Activated T-helper 1 cell treated with anti-CD3 and anti-CD28 coated beads, Interleukin-12 subunit alpha, Interleukin-12 subunit beta, Interleukin-2, Interleukin-4 antibody, amounts not matched to agents 30 ng/mL and 10 ng/mL and 1 ng/mL, durations not matched to agents 14 hours and 24 hours and 36 hours (primary cell): ENCODE results near the gene CAVIN3. TPM values are rescaled to one million over a fixed set of nuclear protein-coding genes. Genes with fewer than 3 reads are reported as not detected.

Experiments used
- DNase-seq: peaks from one replicate; pipeline ENCODE4 v3.0.0; 2021; ENCODE audit warnings: low spot score
- H3K27ac Mint-ChIP-seq: one replicate; pipeline ENCODE4 v1.8.0; 2021; ENCODE audit warnings: mild to moderate bottlenecking, mixed read lengths
- H3K27me3 Mint-ChIP-seq: one replicate; pipeline ENCODE4 v1.8.0; 2022; ENCODE audit warnings: mild to moderate bottlenecking, moderate library complexity, mixed read lengths; ENCODE audit not compliant: insufficient read depth
- H3K36me3 Mint-ChIP-seq: one replicate; pipeline ENCODE4 v1.8.0; 2021; ENCODE audit warnings: low read depth, mixed read lengths
- H3K4me1 Mint-ChIP-seq: one replicate; pipeline ENCODE4 v1.8.0; 2021; ENCODE audit warnings: low read depth, mixed read lengths
- H3K4me3 Mint-ChIP-seq: one replicate; pipeline ENCODE4 v1.8.0; 2021; ENCODE audit warnings: mild to moderate bottlenecking, moderate library complexity, mixed read lengths
- H3K9me3 Mint-ChIP-seq: one replicate; pipeline ENCODE4 v1.8.0; 2021; ENCODE audit warnings: mixed read lengths
- intact Hi-C: fragments of 100-400 bp; cut with micrococcal nuclease; formaldehyde crosslinking; loops from one replicate; pipeline ENCODE4 v1.15.1; 2024
- total RNA-seq: library from RNA; stranded (reverse); gene quantifications from 2 replicates; pipeline ENCODE4 v1.2.3, GENCODE V29; 2022

Gene CAVIN3
- total RNA-seq, 1 donor from 2014 or later = 17.2 TPM

DNA sequence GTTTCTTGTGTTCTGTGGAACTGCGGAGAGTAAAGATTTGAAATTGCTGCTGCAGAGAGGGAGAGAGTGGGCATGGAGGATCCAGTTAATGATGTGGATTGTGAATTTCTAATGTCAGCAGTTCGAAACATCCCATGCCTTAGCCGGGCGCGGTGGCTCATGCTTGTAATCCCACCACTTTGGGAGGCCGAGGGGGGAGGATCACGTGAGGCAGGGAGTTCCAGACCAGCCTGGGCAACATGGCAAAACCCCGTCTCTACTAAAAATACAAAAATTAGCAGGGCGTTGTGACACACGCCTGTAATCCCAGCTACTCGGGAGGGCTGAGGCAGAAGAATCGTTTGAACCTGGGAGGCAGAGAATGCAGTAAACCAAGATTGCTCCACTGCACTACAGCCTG, 1.1 kb upstream of the CAVIN3 start:
- Mint-ChIP-seq H3K4me3 (peak overlapping the region; percentile 75), H3K27me3 (peaks cover 20% of the 10 kb centered on the region), H3K9me3 (no peaks in the 10 kb centered on the region), H3K27ac (peak overlapping the region; percentile 93), H3K4me1 (peaks cover 29% of the 10 kb centered on the region), H3K36me3 (peaks cover 5% of the 10 kb centered on the region)
- no peak for DNase-seq
- intact Hi-C loops = loop anchor here (1.0 to 5.0 kb wide), 6 partner anchors 87 to 634 kb away; partner anchors contain the start of genes APBB1, ARFIP2, FHIP1B and TIMM10B

DNA sequence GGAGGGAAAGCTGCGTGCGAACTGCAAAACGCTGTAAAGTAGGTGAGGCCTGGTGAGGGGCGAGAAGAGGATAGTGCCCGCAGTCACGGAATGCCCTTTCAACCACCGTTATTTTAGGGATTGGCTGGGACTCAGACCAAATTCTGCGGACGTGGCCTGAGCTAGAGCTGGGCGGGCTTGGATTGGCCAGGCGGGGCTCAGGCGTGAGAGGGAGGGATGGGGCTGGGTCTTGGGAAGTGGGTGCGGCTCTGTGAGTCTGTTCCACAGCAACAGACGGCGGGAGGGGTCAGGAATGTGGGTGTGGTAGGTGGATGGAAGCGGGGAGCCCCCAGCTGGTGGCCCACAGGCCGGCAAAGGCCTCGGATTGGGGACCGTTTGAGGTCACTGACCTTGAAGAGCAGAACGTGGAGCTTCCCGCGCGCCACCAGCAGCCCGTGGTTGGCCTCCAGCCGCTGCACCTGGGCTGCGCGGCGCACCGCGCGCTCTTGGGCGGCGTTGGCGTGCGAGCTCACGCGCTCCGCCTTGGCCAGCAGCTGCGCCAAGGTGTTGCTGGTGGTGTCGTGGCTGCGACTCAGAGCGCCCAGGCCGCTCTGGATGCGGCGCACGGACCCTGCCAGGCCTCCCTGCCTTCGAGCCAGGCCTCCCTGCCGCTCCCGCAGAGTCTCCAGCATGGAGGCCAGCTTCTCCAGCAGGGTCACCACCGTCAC, 444 bp downstream of the CAVIN3 start:
- Mint-ChIP-seq H3K27ac (peak overlapping the region; percentile 90), H3K4me3 (peak overlapping the region; percentile 79), H3K4me1 (peaks cover 29% of the 10 kb centered on the region), H3K27me3 (peaks cover 31% of the 10 kb centered on the region), H3K36me3 (peaks cover 5% of the 10 kb centered on the region), H3K9me3 (no peaks in the 10 kb centered on the region)
- no peak for DNase-seq
- intact Hi-C loops = loop anchor here (1.0 to 5.0 kb wide), 8 partner anchors 33 to 633 kb away; partner anchors contain the start of genes APBB1, ARFIP2, TIMM10B and TRIM22

DNA sequence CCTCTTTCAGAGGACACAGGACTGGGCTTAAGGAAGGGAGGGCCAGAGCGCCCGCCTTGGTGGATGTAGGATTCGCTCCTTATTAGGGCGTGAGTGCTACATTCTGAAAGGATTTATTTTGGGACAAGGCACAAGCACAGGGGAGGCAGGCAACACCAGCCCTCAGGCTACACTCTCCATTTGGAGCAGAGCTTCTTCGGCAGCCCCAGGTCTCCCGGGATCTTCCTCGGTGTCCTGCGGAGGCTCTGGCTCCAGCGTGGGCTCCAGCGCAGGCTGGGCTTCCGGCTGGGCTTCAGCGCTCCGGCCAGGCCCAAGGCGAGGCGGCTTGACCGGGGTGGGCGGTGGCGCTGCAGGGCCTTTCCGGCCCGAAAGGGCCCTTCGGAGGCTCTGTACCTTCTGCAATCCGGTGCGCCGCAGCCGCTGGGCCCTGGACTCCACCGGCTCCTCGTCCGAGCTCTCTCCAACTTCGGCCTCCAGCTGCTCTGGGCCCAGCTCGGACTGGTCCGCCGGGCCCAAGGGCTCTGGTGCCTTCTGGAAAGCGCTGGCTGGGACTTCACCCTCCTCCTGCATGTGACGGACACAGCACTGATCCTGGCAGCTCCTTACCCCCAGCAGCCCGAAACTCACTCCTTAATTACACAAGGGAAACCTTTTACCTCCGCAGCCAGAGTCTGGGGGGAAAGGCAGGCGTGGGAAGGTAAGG, 1.1 kb downstream of the CAVIN3 start:
- Mint-ChIP-seq H3K4me1 (peaks cover 29% of the 10 kb centered on the region), H3K9me3 (no peaks in the 10 kb centered on the region), H3K4me3 (peak overlapping the region; percentile 79), H3K36me3 (peaks cover 5% of the 10 kb centered on the region), H3K27me3 (peaks cover 36% of the 10 kb centered on the region), H3K27ac (peak overlapping the region; percentile 90)
- DNase-seq = no peak
- intact Hi-C loops = no loop called here

DNA sequence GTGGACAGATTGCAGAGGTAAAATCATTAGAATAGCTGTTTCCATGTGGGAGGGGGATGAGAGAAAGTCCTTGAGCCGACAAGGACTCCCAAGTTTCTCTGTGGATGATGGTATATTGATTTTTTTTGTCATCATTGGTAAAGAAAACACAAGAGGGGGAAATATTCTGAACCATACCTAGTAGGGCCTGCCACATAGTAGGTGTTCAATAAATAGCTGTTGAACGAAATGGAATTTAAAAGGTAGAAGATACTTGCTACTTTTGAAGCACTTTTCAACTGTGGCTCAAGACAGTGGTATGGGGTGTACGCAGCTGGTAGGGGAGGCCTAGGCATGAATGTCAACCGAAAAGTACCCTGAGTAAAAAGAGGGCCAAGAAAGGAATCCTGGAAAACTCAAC, 2.1 kb downstream of the CAVIN3 start:
- H3K36me3 Mint-ChIP-seq = peaks cover 5% of the 10 kb centered on the region
- intact Hi-C loops = no loop called here

DNA sequence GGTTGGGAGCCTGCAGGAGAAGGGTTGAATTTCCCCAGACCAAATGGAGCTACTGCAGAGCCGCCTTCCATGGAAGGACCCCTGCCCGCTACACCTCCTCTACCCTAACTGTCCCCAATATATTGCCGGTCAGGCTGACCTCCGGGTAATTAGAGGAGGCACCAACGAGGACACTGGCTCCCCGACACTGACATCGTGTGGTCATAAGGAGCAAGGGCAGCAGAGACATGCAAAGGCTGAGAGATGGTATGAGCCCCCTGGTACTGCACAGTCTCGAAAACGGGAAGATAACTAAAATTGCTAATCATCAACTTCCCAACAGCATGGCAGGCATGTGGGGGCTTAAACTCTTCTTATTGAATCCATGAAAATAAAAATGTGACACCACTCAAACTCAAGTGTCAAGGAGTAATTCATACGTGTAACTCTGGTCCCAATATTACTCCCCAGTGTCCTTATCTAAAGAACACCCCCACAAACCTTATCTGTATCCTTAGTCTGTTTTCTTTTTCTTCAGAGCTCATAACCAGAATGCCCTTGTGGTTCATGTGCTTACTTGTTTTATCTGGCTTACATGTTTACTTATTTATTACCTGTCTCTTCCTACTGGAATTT, 4.4 kb downstream of the CAVIN3 start:
- no peak for DNase-seq
- H3K27me3 Mint-ChIP-seq = peaks cover 49% of the 10 kb centered on the region
- peaks cover 5% of the 10 kb centered on the region for H3K36me3 Mint-ChIP-seq
- intact Hi-C loops = loop anchor here (1.0 to 2.0 kb wide), 2 partner anchors 57 to 293 kb away; partner anchors contain the start of gene CCKBR
- H3K4me1 Mint-ChIP-seq = peaks cover 11% of the 10 kb centered on the region
- no peak overlapping the region for H3K27ac Mint-ChIP-seq
- H3K9me3 Mint-ChIP-seq = no peaks in the 10 kb centered on the region
- H3K4me3 Mint-ChIP-seq = no peak overlapping the region

More for the DNA sequence above, 2.1 kb downstream of the CAVIN3 start:
- Mint-ChIP-seq H3K4me1 (peaks cover 29% of the 10 kb centered on the region), H3K4me3 (peak overlapping the region; percentile 61), H3K27me3 (peaks cover 39% of the 10 kb centered on the region), H3K27ac (no peak overlapping the region), H3K9me3 (no peaks in the 10 kb centered on the region)
- DNase-seq = no peak

DNA sequence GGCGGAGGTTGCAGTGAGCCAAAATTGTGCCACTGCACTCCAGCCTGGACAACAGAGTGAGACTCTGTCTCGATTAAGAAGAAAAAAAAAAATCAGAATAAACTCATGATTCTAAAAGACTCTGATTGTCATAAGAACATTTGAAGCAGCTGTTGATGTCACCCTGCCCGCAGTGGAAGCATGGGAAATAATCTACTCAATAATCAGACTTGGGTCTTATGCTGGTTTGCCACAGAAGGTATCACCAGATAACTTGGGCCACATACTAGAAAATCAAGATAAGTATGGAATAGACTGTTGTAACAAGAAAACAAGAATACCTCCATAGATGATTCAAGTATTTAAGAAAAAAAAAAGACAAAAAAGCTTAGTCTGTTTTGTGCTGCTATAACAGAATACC, 8.2 kb downstream of the CAVIN3 start:
- H3K27me3 Mint-ChIP-seq = peaks cover 52% of the 10 kb centered on the region
- no peak for DNase-seq
- H3K27ac Mint-ChIP-seq = no peak overlapping the region
- intact Hi-C loops = no loop called here
- H3K9me3 Mint-ChIP-seq = no peaks in the 10 kb centered on the region
- H3K36me3 Mint-ChIP-seq = no peaks in the 10 kb centered on the region
- H3K4me1 Mint-ChIP-seq = no peaks in the 10 kb centered on the region
- no peak overlapping the region for H3K4me3 Mint-ChIP-seq

DNA sequence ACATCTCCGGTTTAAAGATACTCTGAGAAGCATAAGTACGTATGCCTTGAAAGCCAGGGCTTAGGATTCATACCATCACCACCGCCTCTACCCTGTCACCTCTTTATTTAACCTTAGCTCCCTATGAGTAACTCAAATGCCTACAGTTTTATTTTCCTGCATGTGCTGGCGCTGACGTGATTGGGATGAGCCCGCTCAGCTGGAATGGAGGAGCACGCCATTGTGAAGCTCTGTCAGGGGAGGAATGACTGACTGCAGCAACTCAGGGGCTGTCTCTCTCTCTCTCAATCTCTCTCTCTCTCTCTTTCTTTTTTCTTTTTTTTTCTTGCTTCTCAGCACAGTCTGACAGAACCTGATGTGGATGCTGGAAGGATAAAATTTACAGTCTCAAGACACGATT, 12.4 kb downstream of the CAVIN3 start:
- H3K9me3 Mint-ChIP-seq = no peaks in the 10 kb centered on the region
- intact Hi-C loops = no loop called here
- no peak overlapping the region for H3K4me3 Mint-ChIP-seq
- no peaks in the 10 kb centered on the region for H3K36me3 Mint-ChIP-seq
- H3K27ac Mint-ChIP-seq = no peak overlapping the region
- H3K4me1 Mint-ChIP-seq = no peaks in the 10 kb centered on the region
- peaks cover 42% of the 10 kb centered on the region for H3K27me3 Mint-ChIP-seq
- no peak for DNase-seq

DNA sequence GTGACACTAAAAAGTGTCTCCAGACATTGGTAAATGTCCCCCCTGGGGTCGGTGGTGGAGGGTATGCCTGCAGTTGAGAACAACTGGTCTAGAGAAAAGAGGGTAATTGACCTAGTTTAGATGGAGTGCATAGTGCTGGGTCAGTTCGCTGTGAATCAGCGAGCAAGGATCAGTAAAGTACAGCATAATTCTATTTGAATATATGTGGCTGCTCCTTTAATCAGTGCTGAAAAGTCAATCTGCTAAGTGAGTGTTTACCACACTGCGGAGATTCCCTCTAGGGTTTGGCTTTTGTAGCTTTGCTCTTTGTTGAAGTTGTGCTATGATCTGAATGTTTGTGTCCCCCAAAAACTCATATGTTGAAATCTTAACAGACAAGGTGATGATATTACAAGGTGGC, 15.0 kb downstream of the CAVIN3 start:
- intact Hi-C loops = no loop called here
- H3K27me3 Mint-ChIP-seq = peaks cover 32% of the 10 kb centered on the region
- H3K36me3 Mint-ChIP-seq = no peaks in the 10 kb centered on the region
- H3K4me1 Mint-ChIP-seq = no peaks in the 10 kb centered on the region
- H3K9me3 Mint-ChIP-seq = no peaks in the 10 kb centered on the region
- no peak for DNase-seq
- no peak overlapping the region for H3K27ac Mint-ChIP-seq
- no peak overlapping the region for H3K4me3 Mint-ChIP-seq

DNA sequence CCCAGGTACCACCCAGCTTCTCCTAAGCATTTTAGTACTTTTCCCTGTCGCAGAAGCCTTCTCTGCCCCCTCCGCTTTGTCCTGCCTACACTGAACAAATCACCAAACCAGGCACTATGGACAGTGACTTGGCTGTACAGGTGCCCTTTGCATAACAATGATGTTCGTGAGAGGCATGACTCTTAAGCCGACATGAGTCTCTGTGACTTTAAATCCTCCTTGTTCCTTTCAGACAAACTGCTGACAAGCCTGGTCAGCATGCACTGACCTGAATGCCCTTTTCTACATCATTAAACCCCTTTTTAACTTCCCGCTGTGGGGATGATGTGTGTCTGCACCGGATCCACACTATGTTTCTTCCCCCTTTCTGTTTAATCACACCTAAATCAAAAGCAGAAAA, 16.6 kb downstream of the CAVIN3 start:
- Mint-ChIP-seq H3K4me1 (no peaks in the 10 kb centered on the region), H3K27me3 (peaks cover 25% of the 10 kb centered on the region), H3K27ac (no peak overlapping the region), H3K36me3 (no peaks in the 10 kb centered on the region), H3K9me3 (no peaks in the 10 kb centered on the region), H3K4me3 (no peak overlapping the region)
- intact Hi-C loops = no loop called here
- no peak for DNase-seq

DNA sequence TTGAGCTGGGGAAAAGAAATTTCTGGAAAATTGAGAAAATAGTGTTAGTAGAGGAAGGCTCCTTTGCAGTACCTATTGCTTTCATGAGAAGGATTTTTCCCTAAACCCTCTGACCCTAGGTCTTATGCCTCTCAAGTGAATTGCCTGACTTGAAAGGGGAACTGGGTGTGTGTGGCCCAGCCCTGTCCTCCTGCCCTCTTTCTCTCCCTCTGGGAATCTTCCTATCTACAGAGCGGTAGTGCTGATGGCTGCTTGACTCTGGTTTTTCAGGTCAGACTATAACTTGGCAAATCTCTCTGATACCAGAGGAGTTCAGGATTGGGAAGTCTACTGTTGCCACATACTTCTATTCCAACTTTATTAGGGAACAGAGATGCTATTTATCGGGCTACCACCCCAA, 19.2 kb downstream of the CAVIN3 start:
- Mint-ChIP-seq H3K4me1 (no peaks in the 10 kb centered on the region), H3K36me3 (no peaks in the 10 kb centered on the region), H3K9me3 (no peaks in the 10 kb centered on the region), H3K27ac (no peak overlapping the region), H3K27me3 (peaks cover 10% of the 10 kb centered on the region), H3K4me3 (no peak overlapping the region)
- no peak for DNase-seq
- intact Hi-C loops = no loop called here

DNA sequence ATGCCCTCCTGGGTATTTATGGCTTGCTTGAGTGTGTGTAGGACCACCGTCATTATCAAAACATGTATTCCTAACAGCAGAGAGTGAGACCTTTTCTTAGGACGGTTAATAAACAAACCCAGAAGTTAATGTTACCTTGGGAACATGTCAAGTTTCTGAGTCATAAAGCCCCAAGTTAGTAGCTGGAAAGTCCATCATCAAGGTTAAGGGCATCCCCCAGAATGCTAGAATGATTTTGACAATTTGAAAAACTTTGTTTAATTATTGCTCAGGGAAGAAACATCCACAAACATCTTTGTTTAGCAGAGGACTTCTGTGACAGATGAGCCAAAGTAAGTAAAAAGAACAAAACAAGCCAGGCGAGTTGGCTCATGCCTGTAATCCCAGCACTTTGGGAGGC, 20.0 kb downstream of the CAVIN3 start:
- no peak for DNase-seq
- Mint-ChIP-seq H3K27me3 (peaks cover 10% of the 10 kb centered on the region), H3K36me3 (no peaks in the 10 kb centered on the region), H3K27ac (no peak overlapping the region), H3K4me1 (no peaks in the 10 kb centered on the region), H3K9me3 (no peaks in the 10 kb centered on the region), H3K4me3 (no peak overlapping the region)
- intact Hi-C loops = no loop called here

DNA sequence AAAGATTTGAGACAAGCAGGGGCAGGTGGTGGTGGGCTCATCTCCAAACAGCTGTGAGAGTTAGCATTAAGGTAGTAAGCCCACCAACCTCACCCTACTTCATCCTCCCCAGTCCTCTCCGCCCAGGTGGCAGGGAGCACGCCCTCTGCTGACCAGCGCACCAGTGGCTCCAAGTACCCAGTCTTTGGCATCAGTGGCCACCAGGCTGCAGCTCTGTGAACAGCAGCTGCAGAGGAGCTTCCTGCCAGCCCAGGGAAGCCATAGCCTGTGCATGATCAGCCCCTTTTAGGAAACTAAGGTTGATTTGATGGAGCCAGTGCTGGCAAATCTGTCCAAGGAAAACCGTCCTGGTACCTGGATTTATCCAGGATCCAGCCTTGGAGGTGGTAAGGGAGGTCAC, 21.7 kb downstream of the CAVIN3 start:
- intact Hi-C loops = loop anchor here (1.0 kb wide), 2 partner anchors 16 to 55 kb away; no protein-coding TSS in a partner anchor
- no peak overlapping the region for H3K27ac Mint-ChIP-seq
- H3K4me3 Mint-ChIP-seq = no peak overlapping the region
- H3K36me3 Mint-ChIP-seq = no peaks in the 10 kb centered on the region
- peaks cover 10% of the 10 kb centered on the region for H3K27me3 Mint-ChIP-seq
- no peaks in the 10 kb centered on the region for H3K4me1 Mint-ChIP-seq
- DNase-seq = no peak
- no peaks in the 10 kb centered on the region for H3K9me3 Mint-ChIP-seq

DNA sequence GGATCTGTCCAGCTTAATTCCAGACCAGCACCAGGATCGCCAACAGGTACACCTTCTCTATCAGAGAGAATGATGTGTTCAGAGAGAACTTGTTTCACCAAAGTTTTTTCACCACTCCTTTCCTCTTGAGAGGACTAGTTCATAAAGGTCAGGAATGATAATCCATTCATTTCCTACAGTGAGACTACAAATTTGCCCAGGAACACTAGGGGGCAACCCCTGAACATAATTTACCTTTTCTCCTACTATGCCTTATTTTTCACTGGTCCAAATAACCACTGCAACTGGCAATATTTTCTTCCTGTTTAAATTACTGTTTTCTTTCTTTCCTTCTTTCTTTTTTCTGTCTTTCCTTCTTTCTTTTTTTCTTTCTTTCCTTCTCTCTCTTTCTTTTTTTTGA, 22.5 kb downstream of the CAVIN3 start:
- Mint-ChIP-seq H3K36me3 (no peaks in the 10 kb centered on the region), H3K27me3 (peaks cover 11% of the 10 kb centered on the region), H3K9me3 (no peaks in the 10 kb centered on the region), H3K27ac (no peak overlapping the region), H3K4me3 (no peak overlapping the region), H3K4me1 (no peaks in the 10 kb centered on the region)
- DNase-seq = no peak
- intact Hi-C loops = loop anchor here (1.0 kb wide), 2 partner anchors 16 to 55 kb away; no protein-coding TSS in a partner anchor
